Measurements from ENCODE around the gene ZNF396.

- TF ChIP-seq CTCF (IDR thresholded peaks at IDR 0.05) (no peak), POLR2A (IDR thresholded peaks at IDR 0.05) (no peak), POLR2AphosphoS5 (IDR thresholded peaks at IDR 0.05) (no peak), EP300 (IDR thresholded peaks at IDR 0.05) (no peak)
Measured at GRCh38 chr18:35379421-35379820, 2.3 kb upstream of the ZNF396 start.

Measured in upper lobe of left lung (tissue), 4 donors.